SJCRH30 (cell line): Measurements from ENCODE around the gene GGT6. TPM values are rescaled to one million over a fixed set of nuclear protein-coding genes. Genes with fewer than 3 reads are reported as not detected.
A peak's percentile ranks its signal among the peaks of the same experiment; 100 is the strongest.
"Not testable (repeated sequence)": the region's sequence is repeated elsewhere in the genome, so short reads cannot be mapped to it uniquely, and the experiment has no call there.

Experiments used
- DNase-seq, 2 experiments: peaks; one replicate each; pipeline ENCODE4 v3.0.0-alpha.2; 2015 to 2020
- H3K27ac ChIP-seq: fragments of 250-450 bp; sonication (Bioruptor Pico); 2 replicates; pipeline ENCODE4 v1.5.1; 2020; ENCODE audit warnings: mild to moderate bottlenecking, moderate library complexity
- H3K27me3 ChIP-seq: fragments of 250-450 bp; sonication (Bioruptor Pico); 2 replicates; pipeline ENCODE4 v1.5.1; 2020; ENCODE audit warnings: mild to moderate bottlenecking, moderate library complexity
- H3K36me3 ChIP-seq: fragments of 250-450 bp; sonication (Bioruptor Pico); 2 replicates; pipeline ENCODE4 v1.5.1; 2020; ENCODE audit warnings: mild to moderate bottlenecking, moderate library complexity
- H3K4me1 ChIP-seq: fragments of 250-450 bp; sonication (Bioruptor Pico); 2 replicates; pipeline ENCODE4 v1.5.1; 2020; ENCODE audit warnings: mild to moderate bottlenecking, moderate library complexity
- H3K4me3 ChIP-seq: fragments of 250-450 bp; sonication (Bioruptor Pico); 2 replicates; pipeline ENCODE4 v1.5.1; 2020; ENCODE audit warnings: mild to moderate bottlenecking, moderate library complexity
- H3K9me3 ChIP-seq: fragments of 250-450 bp; sonication (Bioruptor Pico); replicated peaks from 2 replicates; pipeline ENCODE4 v1.5.1; 2020; ENCODE audit warnings: mild to moderate bottlenecking, moderate library complexity
- total RNA-seq: library from RNA; depleted of rRNA; stranded (reverse); fragments of >200 nt; shearing (Covaris generic); gene quantifications from 2 replicates; pipeline ENCODE4 v1.2.3, GENCODE V29; 2014

The GGT6 gene
- total RNA-seq, 1 experiment from 2014 or later = not detected

GRCh38 chr17:4585638-4585994 lies 25.2 kb upstream of the GGT6 start:
- peaks cover 13% of the 10 kb centered on the region for H3K27me3 ChIP-seq
- no peaks in the 10 kb centered on the region for H3K36me3 ChIP-seq
- H3K27ac ChIP-seq = no peak overlapping the region
- H3K9me3 ChIP-seq = no peaks in the 10 kb centered on the region
- no peak overlapping the region for H3K4me3 ChIP-seq
- no peak for DNase-seq
- H3K4me1 ChIP-seq = no peaks in the 10 kb centered on the region; the same call in 1 of the 2 replicates

GRCh38 chr17:4584917-4585637 lies 24.7 kb upstream of the GGT6 start:
- no peak for DNase-seq
- Histone ChIP-seq H3K27ac (no peak overlapping the region), H3K4me1 (no peaks in the 10 kb centered on the region; the same call in 1 of the 2 replicates)

GRCh38 chr17:4584101-4584916 lies 23.9 kb upstream of the GGT6 start, which contains the start of gene SMTNL2:
Gene SMTNL2 (plus strand): TSS chr17:4584529. CDS start chr17:4584606, 77 bp downstream.
- H3K4me3 ChIP-seq = peak within 1 kb of the TSS; percentile 48
- peaks cover 13% of the 10 kb centered on the region for H3K27me3 ChIP-seq
- H3K9me3 ChIP-seq = no peaks in the 10 kb centered on the region
- peak; percentile 22 to 24 for DNase-seq
- H3K4me1 ChIP-seq = no peaks in the 10 kb centered on the region; the same call in 1 of the 2 replicates
- no peaks in the 10 kb centered on the region for H3K36me3 ChIP-seq
- no peak within 1 kb of the TSS for H3K27ac ChIP-seq

More at GRCh38 chr17:4584917-4585637, 24.7 kb upstream of the GGT6 start:
- H3K9me3 ChIP-seq = no peaks in the 10 kb centered on the region
- H3K36me3 ChIP-seq = no peaks in the 10 kb centered on the region
- no peak overlapping the region for H3K4me3 ChIP-seq
- peaks cover 13% of the 10 kb centered on the region for H3K27me3 ChIP-seq

GRCh38 chr17:4583782-4584100 lies 23.4 kb upstream of the GGT6 start:
- Histone ChIP-seq H3K4me1 (no peaks in the 10 kb centered on the region; the same call in 1 of the 2 replicates), H3K9me3 (no peaks in the 10 kb centered on the region), H3K27me3 (peaks cover 13% of the 10 kb centered on the region), H3K36me3 (no peaks in the 10 kb centered on the region), H3K4me3 (peak overlapping the region; percentile 48), H3K27ac (no peak overlapping the region)
- peak; percentile 26 to 53 for DNase-seq

GRCh38 chr17:4583206-4583605 lies 22.8 kb upstream of the GGT6 start:
- peaks cover 13% of the 10 kb centered on the region for H3K27me3 ChIP-seq
- H3K36me3 ChIP-seq = no peaks in the 10 kb centered on the region
- H3K4me3 ChIP-seq = no peak overlapping the region
- H3K27ac ChIP-seq = no peak overlapping the region
- no peaks in the 10 kb centered on the region for H3K9me3 ChIP-seq
- no peaks in the 10 kb centered on the region; the same call in 1 of the 2 replicates for H3K4me1 ChIP-seq
- DNase-seq = no peak

- Histone ChIP-seq H3K4me3 (no peak overlapping the region), H3K27ac (no peak overlapping the region), H3K36me3 (no peaks in the 10 kb centered on the region), H3K27me3 (peaks cover 13% of the 10 kb centered on the region), H3K9me3 (no peaks in the 10 kb centered on the region), H3K4me1 (no peaks in the 10 kb centered on the region; the same call in 1 of the 2 replicates)
- DNase-seq = no peak
Observed at GRCh38 chr17:4582691-4583090, 22.3 kb upstream of the GGT6 start.

- no peaks in the 10 kb centered on the region for H3K36me3 ChIP-seq
- DNase-seq = no peak
- no peaks in the 10 kb centered on the region for H3K9me3 ChIP-seq
- H3K27me3 ChIP-seq = peaks cover 13% of the 10 kb centered on the region
- H3K4me1 ChIP-seq = peaks cover 5% of the 10 kb centered on the region
- no peak overlapping the region for H3K27ac ChIP-seq
- no peak overlapping the region for H3K4me3 ChIP-seq
Observed at GRCh38 chr17:4582101-4582501, 21.7 kb upstream of the GGT6 start.

GRCh38 chr17:4580291-4580690 lies 19.9 kb upstream of the GGT6 start:
- H3K4me3 ChIP-seq = no peak overlapping the region
- H3K27ac ChIP-seq = no peak overlapping the region
- H3K36me3 ChIP-seq = no peaks in the 10 kb centered on the region
- no peaks in the 10 kb centered on the region for H3K9me3 ChIP-seq
- DNase-seq = no peak
- H3K27me3 ChIP-seq = peaks cover 10% of the 10 kb centered on the region
- H3K4me1 ChIP-seq = peaks cover 8% of the 10 kb centered on the region

- Histone ChIP-seq H3K36me3 (no peaks in the 10 kb centered on the region), H3K27me3 (peaks cover 6% of the 10 kb centered on the region), H3K27ac (no peak overlapping the region), H3K4me3 (no peak overlapping the region), H3K9me3 (no peaks in the 10 kb centered on the region), H3K4me1 (peaks cover 8% of the 10 kb centered on the region)
- DNase-seq = no peak
Observed at GRCh38 chr17:4579678-4580077, 19.3 kb upstream of the GGT6 start.

- not testable (repeated sequence) for H3K27ac ChIP-seq, H3K4me1 ChIP-seq, H3K9me3 ChIP-seq, H3K27me3 ChIP-seq, H3K36me3 ChIP-seq, DNase-seq, H3K4me3 ChIP-seq
Observed at GRCh38 chr17:4578349-4578748, 18.0 kb upstream of the GGT6 start.

GRCh38 chr17:4577386-4577993 lies 17.1 kb upstream of the GGT6 start:
- no peaks in the 10 kb centered on the region for H3K9me3 ChIP-seq
- H3K27me3 ChIP-seq = no peaks in the 10 kb centered on the region
- 0 out of 2 replicates have a peak overlapping the region, but pooled peaks have one; percentile 4 for H3K4me3 ChIP-seq
- peak; percentile 47 to 60 for DNase-seq
- H3K4me1 ChIP-seq = peaks cover 8% of the 10 kb centered on the region
- H3K27ac ChIP-seq = peak overlapping the region; percentile 61
- no peaks in the 10 kb centered on the region for H3K36me3 ChIP-seq

- peak overlapping the region; percentile 61 for H3K27ac ChIP-seq
- peaks cover 8% of the 10 kb centered on the region for H3K4me1 ChIP-seq
- H3K36me3 ChIP-seq = no peaks in the 10 kb centered on the region
- H3K27me3 ChIP-seq = no peaks in the 10 kb centered on the region
- H3K4me3 ChIP-seq = 0 out of 2 replicates have a peak overlapping the region, but pooled peaks have one; percentile 9
- H3K9me3 ChIP-seq = no peaks in the 10 kb centered on the region
- DNase-seq = peak; percentile 81 to 82
Observed at GRCh38 chr17:4576729-4577322, 16.4 kb upstream of the GGT6 start.

GRCh38 chr17:4576161-4576558 lies 15.8 kb upstream of the GGT6 start:
- Histone ChIP-seq H3K4me3 (no peak overlapping the region), H3K27me3 (no peaks in the 10 kb centered on the region), H3K9me3 (no peaks in the 10 kb centered on the region), H3K4me1 (peaks cover 8% of the 10 kb centered on the region), H3K27ac (no peak overlapping the region; the same call in 1 of the 2 replicates), H3K36me3 (no peaks in the 10 kb centered on the region)
- DNase-seq = no peak

GRCh38 chr17:4574448-4575045 lies 14.2 kb upstream of the GGT6 start:
- Histone ChIP-seq H3K27me3 (no peaks in the 10 kb centered on the region), H3K4me3 (no peak overlapping the region), H3K27ac (no peak overlapping the region), H3K36me3 (no peaks in the 10 kb centered on the region), H3K9me3 (no peaks in the 10 kb centered on the region), H3K4me1 (peaks cover 8% of the 10 kb centered on the region)
- no peak for DNase-seq
